CD4-positive, alpha-beta T cell treated with Interferon alpha-2 for 1 hour (primary cell): ENCODE data around the gene RNF25.

Experiments
- DNase-seq, 2 donors: peaks; one replicate each; pipeline ENCODE4 v3.0.0-alpha.2; 2020 to 2022

RNF25 gene, protein sequence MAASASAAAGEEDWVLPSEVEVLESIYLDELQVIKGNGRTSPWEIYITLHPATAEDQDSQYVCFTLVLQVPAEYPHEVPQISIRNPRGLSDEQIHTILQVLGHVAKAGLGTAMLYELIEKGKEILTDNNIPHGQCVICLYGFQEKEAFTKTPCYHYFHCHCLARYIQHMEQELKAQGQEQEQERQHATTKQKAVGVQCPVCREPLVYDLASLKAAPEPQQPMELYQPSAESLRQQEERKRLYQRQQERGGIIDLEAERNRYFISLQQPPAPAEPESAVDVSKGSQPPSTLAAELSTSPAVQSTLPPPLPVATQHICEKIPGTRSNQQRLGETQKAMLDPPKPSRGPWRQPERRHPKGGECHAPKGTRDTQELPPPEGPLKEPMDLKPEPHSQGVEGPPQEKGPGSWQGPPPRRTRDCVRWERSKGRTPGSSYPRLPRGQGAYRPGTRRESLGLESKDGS

DNA sequence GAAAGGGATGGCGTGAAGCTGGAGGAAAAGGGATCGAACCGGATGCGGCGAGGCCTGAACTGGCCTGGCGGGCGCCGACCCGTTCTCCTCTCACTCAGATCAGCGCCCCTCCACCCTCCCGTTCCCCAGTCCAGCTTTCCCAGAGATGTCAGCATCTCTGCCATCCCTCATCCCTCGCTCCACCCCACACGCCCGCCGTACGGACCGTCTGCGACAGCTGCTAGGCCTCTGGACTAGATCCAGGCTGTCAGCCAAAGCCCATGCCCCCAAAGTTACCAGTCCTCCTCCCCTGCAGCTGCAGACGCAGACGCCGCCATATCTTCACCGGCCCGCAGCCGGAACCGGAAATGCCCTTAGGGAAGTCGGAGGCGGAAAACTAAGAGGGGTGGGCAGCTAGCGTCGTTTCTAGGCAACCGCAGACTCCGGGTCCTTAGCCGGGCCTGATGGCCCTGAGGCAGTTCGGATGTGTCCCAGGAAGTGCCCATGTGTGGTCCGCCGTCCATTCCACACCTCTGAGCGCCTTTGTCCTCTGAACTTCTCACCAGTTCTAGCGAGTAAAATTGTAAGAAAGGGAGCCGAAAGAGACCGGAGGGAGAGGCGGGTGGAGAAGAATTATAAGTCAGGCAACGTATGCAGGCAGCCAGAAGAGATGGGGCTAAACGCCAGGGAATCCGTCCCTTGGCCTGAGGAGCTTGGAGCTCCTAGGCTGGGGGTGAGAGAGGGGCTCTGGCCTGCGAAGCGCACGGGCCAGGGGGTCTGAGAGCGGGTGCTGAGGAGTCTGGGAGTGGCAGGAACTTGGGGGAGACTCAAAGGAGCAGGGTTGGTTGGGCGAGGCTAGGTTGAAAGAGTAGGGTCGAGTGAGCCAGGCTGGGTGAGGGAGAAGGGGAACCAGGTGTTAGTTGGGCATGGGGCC is at the start of gene RNF25, which contains the start of gene STK36:
Gene RNF25 (minus strand): TSS at position 349 of the 913 bp plus-strand sequence. CDS start 32 bp downstream, at position 317.
Gene STK36 (plus strand): TSS at position 433 of the 913 bp plus-strand sequence. CDS start 744 bp downstream, outside the sequence.
- peak; percentile 78 to 85 for DNase-seq

GRCh38 chr2:218721488-218721887 is 49.7 kb upstream of the RNF25 start:
- no peak for DNase-seq

- no peak for DNase-seq
Measured at GRCh38 chr2:218720048-218721041, 48.5 kb upstream of the RNF25 start.

- DNase-seq, result no peak
Measured at GRCh38 chr2:218719457-218719856, 47.7 kb upstream of the RNF25 start.

- no peak for DNase-seq
Measured at GRCh38 chr2:218718058-218718457, 46.3 kb upstream of the RNF25 start.

- DNase-seq, result no peak
Measured at GRCh38 chr2:218717262-218717661, 45.5 kb upstream of the RNF25 start.

GRCh38 chr2:218716070-218716469 is 44.3 kb upstream of the RNF25 start:
- no peak for DNase-seq

DNA sequence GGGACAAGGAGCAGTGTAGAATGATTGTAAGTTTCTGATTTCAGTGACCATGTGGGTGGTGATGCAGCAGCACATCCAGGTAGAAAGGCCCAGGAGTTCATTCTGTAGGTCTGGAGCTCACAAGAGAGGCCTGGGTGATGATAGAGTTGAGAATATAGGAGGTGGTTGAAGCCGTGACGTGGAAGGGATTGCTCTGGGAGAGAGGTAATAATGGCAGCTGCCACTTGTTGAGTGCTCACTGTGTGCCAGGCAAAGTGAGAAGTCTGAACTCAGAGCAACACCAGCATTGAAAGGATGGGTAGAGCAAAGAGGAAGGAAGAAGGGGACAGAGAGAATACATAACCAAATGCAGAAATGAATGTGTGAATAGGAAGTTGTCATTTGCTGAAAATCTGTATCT is 42.1 kb upstream of the RNF25 start:
- DNase-seq, result no peak

GRCh38 chr2:218711550-218711929 is 39.7 kb upstream of the RNF25 start:
- DNase-seq, result no peak

DNA sequence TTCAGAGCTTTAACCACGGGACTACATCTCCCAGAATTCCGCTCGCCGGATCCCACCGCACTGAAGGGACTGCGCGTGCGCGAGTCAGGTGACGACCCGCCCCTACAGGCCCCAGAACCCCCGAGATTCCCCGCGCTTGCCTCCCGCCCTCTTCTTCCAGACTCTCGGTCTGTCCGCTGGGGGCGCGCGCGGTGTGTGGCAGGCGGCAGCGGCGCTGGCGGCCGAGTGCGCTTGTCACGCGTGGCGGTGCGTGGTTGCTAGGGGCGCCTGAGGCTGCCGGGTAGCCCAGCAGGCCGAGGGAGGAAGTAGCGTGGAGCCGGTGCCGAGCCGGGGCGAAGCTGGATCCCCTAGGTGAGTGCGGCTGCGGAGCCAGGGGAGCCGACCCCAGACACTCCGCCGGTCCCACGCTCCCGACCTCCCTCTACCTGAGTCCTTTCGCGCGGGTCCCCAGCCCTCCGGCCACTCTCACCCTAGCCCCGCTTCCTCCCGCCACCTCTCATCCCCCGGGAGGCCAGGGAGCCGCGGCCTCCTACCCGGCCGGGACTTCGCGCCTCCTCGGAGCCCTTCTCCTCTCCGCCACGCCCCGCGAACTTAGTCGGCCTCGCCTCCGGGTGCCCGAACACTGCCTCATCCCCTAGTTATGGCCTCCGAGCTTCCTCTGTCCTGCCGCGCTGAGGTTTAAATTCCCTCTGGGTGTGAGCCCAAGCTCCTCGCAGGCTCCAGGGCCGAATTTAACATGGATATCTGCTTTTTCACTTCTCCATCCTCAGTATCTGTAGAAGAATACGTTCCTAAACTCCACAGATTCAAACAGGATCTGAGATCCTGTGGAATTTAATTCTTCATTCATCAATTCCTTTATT is 39.1 kb upstream of the RNF25 start, which contains the start of gene TTLL4:
Gene TTLL4 (plus strand): TSS at position 149 of the 863 bp plus-strand sequence. CDS start 26,842 bp downstream, outside the sequence.
- DNase-seq, result peak; percentile 99

DNA sequence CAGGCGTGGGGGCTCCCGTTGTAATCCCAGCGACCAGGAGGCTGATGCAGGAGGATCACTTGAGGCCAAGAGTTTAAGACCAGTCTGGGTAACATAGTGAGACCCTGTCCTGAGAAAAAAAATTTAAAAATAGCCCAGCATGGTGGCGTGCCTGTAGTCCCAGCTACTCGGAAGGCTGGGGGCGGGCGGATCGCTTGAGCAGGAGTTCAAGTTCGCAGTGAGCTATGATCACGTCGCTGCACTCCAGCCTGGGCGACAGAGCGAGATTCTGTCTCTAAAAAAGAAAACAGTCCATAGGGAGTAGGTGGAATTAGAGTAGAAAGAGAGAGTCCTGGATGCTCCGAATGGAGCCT is 38.5 kb upstream of the RNF25 start:
- no peak for DNase-seq

DNA sequence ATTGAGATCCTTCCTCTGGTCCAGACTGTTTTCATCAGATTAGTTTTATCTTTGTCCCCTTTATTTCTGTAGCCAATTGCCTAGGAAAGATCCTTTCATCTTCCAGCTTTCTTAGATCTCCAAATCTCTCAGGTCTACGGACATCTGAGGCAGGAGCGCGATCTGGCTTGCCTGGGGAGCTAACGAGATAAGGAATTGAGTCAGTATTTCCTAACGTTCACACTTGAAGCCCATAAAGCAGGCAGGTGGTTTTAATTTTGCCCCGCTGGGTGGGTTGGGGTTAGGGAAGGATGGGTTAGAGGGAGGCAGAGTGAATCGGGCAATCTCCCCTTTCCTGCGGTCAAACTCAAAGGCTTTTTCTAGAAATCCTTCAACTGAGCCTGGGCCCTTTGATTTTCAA is 38.1 kb upstream of the RNF25 start:
- DNase-seq, result no peak

DNA sequence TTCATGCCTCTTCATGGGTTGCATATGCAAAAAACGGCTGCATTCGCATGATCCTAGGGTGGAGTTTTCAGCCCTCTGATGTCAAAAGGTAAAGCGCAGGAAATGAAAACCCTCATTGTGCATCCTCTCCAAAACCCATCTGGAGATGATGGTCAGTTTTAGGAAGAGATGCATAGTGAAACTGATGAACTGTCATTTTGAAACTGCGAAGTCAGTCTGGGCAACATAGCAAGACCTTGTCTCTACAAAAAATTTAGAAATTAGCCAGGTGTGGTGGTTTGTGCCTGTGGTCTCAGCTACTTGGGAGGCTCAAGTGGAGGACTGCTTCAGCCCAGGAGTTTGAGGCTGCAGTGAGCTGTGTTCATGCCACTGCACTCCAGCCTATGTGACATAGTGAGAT is 36.3 kb upstream of the RNF25 start:
- no peak for DNase-seq

- no peak for DNase-seq
Measured at GRCh38 chr2:218703341-218703740, 31.5 kb upstream of the RNF25 start.

DNA sequence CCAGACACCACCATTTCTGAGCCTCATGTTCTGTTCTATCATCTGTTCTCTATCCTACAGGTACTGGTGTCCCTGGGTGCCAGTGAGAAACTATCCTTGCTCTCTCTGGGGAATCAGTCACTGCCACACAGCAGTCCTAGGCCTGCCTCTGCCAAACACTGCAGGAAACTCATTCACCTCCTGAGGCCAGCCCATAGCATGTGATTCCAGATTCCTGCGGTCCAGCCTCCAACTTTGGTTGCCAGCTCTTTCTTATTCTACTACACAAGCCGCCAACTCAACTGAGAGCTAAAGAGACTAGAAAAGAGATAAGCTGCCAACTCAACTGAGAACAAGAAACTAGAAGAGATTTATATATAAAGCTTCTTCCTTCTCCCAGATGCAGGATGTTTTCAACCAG is 30.0 kb upstream of the RNF25 start:
- DNase-seq, result no peak

GRCh38 chr2:218698885-218699284 is 27.1 kb upstream of the RNF25 start:
- DNase-seq, result no peak

- DNase-seq, result no peak
Measured at GRCh38 chr2:218694405-218695145, 22.8 kb upstream of the RNF25 start.

DNA sequence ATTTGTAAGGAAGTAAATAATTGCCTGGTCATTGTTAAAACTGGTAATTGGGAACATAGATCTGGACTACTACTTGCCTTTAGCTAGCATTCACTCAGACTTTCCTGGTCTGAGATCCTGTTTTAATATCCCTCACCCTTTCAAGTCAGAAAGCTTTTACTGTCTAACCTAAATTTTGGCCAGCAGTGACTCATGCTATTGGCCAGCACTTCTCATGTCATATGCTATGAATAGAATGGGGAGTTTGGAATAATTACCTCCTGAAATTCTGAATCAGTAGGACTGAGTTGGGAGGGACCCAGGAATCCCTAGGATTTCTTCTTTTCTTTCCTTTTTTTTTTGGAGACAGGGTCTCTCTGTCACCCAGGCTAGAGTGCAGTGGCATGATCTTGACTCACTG is 19.4 kb upstream of the RNF25 start:
- no peak for DNase-seq

DNA sequence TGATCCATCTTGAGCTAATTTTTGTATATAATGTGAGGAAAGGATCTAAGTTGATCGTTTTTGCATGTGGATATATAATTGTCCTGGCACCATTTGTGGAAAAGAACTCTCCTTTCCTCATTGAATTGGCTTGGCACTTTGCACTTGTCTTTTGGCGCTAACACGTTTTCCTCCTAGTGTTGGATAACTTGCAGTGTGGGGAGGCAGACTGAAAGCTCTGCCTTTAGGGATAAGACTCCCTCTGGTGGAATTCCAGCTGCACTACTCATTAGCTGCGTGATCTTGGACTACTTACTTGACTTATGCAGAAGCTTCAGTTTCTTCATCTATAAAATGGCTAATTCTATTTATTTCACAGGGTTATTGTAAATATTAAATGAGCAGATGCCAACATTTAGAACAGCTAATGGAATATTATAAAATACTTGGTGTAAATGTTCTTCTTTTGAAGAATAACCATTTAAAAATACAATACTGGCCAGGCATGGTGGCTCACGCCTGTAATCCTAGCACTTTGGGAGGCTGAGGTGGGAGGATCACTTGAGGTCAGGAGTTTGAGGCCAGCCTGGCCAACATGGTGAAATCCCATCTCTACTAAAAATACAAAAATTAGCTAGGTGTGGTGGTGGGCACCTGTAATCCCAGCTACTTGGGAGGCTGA is 15.7 kb upstream of the RNF25 start:
- DNase-seq, result peak; percentile 35 to 58

DNA sequence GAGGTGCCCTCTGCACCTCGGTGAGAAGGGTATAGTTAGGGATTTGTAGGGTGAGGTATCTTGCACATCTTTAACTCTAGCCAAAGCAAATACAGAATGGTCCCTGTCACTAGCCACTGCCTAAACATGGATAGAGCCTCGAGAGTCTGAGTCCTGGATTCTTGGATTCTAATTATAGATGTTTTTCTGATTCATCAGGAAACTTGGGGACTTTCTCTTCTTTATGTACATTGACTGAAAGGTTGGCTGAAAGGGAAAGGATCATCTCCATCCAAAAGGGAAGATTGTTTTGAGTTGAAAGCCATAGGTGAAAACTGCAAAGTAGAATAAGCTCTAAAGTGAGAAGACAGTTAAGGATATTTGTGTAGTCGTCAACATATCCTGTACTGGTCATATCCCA is 8.3 kb upstream of the RNF25 start:
- DNase-seq, result no peak
